DND-41 (cell line): Measurements from ENCODE around the gene NME7.

Experiments
- ATAC-seq: fragments of 200-7000 bp; cut with Tn5 transposase; 3 replicates; pipeline ENCODE4 v1.9.1; 2021; ENCODE audit warnings: low read depth; ENCODE audit not compliant: insufficient read depth
- DNase-seq: peaks from one replicate; pipeline ENCODE4 v3.0.0-alpha.2; 2020
- H2AFZ ChIP-seq: 2 replicates; pipeline ENCODE4 v1.6.0; 2012; ENCODE audit warnings: low read depth, low read length
- H3K27ac ChIP-seq: 2 replicates; pipeline ENCODE4 v1.5.1; 2012; ENCODE audit warnings: low read length, inconsistent platforms
- H3K27me3 ChIP-seq: fragments of 200-600 bp; sonication (generic); 2 replicates; pipeline ENCODE4 v1.6.0; 2012; ENCODE audit warnings: low read length, mild to moderate bottlenecking, inconsistent platforms; ENCODE audit not compliant: insufficient read depth, poor library complexity
- H3K36me3 ChIP-seq: 2 replicates; pipeline ENCODE4 v1.5.1; 2012; ENCODE audit warnings: low read length, inconsistent platforms; ENCODE audit not compliant: insufficient read depth
- H3K4me1 ChIP-seq: 2 replicates; pipeline ENCODE4 v1.5.1; 2012; ENCODE audit warnings: mild to moderate bottlenecking, low read length; ENCODE audit not compliant: insufficient read depth
- H3K4me2 ChIP-seq: 2 replicates; pipeline ENCODE4 v1.6.0; 2012; ENCODE audit warnings: mild to moderate bottlenecking, moderate library complexity, low read length, inconsistent platforms; ENCODE audit not compliant: insufficient read depth
- H3K4me3 ChIP-seq, 2 experiments: fragments of 200-600 bp in 1 of 2; shearing (Covaris generic) in 1 of 2; 2 replicates each; pipeline ENCODE4 v1.5.1; 2012 to 2016; ENCODE audit warnings: inconsistent platforms in 2 of 2, low read length in 2 of 2, mild to moderate bottlenecking in 2 of 2, low read depth in 1 of 2, moderate library complexity in 1 of 2
- H3K79me2 ChIP-seq: 2 replicates; pipeline ENCODE4 v1.6.0; 2012; ENCODE audit warnings: low read length, inconsistent platforms; ENCODE audit not compliant: insufficient read depth
- H3K9ac ChIP-seq: 2 replicates; pipeline ENCODE4 v1.6.0; 2012; ENCODE audit warnings: low read depth, mild to moderate bottlenecking, inconsistent platforms, low read length, moderate library complexity
- H3K9me3 ChIP-seq: 2 replicates; pipeline ENCODE4 v1.5.1; 2012; ENCODE audit warnings: low read length, moderate library complexity, mild to moderate bottlenecking, inconsistent platforms; ENCODE audit not compliant: insufficient read depth, severe bottlenecking
- H4K20me1 ChIP-seq: 2 replicates; pipeline ENCODE4 v1.6.0; 2012; ENCODE audit warnings: low read length; ENCODE audit not compliant: insufficient read depth
- EZH2 ChIP-seq: IDR thresholded peaks from 3 replicates; pipeline ENCODE4 v1.6.1; 2012; ENCODE audit warnings: borderline replicate concordance, low read depth, mild to moderate bottlenecking, moderate library complexity, low read length, inconsistent platforms; ENCODE audit not compliant: severe bottlenecking
- TF ChIP-seq, protein P1 (sequence below): IDR thresholded peaks from 2 replicates; pipeline ENCODE4 v1.5.1; 2012; ENCODE audit warnings: borderline replicate concordance, low read length, moderate library complexity, mild to moderate bottlenecking; ENCODE audit not compliant: poor library complexity, severe bottlenecking; ENCODE audit errors: extremely low read depth

Gene NME7

DNA sequence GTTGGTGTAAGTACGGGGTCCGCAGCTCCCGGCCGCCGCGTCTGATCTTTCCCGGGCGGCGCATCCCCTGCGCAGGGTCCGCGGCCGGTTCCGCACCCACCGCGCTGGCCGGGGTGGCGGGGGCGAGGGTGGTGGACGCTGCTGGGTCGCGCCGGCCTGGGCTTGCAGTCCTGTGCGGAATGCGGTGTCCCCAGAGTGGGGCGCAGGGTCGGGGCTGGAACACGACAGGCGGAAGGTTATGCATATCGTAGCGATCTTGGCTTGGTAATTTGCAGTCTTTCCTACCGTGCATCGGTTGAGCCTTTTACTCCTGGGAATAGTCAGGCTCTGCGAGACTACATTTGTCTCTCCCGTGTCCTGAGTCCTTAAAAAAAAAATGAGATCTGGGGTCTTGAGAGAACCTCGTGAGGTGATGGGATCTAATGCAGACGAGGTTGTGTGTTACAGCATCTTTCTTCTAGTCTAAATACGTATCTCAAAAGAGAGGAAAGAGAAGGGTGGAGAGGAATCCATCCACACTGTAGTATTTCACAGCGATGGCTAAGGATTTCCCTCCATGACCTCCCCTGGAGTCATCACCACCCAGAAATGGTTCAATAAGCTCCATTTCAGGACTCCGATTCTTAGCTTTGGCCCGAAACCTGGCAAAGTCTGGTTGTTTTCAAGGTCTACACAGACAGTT lies 260.5 kb downstream of the NME7 start:
- Histone ChIP-seq H2AFZ (peak overlapping the region; percentile 81), H3K27me3 (peaks cover 27% of the 10 kb centered on the region), H3K4me3 (peak overlapping the region; percentile 62 to 76), H3K9me3 (no peaks in the 10 kb centered on the region), H3K36me3 (no peaks in the 10 kb centered on the region), H4K20me1 (no peaks in the 10 kb centered on the region), H3K9ac (peak overlapping the region; percentile 79), H3K27ac (peak overlapping the region; percentile 73), H3K79me2 (peaks cover 15% of the 10 kb centered on the region), H3K4me1 (peaks cover 47% of the 10 kb centered on the region), H3K4me2 (peak overlapping the region; percentile 84)
- ATAC-seq (peak; percentile 8), DNase-seq (peak; percentile 30)
- TF ChIP-seq, protein P1, sequence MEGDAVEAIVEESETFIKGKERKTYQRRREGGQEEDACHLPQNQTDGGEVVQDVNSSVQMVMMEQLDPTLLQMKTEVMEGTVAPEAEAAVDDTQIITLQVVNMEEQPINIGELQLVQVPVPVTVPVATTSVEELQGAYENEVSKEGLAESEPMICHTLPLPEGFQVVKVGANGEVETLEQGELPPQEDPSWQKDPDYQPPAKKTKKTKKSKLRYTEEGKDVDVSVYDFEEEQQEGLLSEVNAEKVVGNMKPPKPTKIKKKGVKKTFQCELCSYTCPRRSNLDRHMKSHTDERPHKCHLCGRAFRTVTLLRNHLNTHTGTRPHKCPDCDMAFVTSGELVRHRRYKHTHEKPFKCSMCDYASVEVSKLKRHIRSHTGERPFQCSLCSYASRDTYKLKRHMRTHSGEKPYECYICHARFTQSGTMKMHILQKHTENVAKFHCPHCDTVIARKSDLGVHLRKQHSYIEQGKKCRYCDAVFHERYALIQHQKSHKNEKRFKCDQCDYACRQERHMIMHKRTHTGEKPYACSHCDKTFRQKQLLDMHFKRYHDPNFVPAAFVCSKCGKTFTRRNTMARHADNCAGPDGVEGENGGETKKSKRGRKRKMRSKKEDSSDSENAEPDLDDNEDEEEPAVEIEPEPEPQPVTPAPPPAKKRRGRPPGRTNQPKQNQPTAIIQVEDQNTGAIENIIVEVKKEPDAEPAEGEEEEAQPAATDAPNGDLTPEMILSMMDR = no peak
- peak; percentile 49 for TF ChIP-seq EZH2

DNA sequence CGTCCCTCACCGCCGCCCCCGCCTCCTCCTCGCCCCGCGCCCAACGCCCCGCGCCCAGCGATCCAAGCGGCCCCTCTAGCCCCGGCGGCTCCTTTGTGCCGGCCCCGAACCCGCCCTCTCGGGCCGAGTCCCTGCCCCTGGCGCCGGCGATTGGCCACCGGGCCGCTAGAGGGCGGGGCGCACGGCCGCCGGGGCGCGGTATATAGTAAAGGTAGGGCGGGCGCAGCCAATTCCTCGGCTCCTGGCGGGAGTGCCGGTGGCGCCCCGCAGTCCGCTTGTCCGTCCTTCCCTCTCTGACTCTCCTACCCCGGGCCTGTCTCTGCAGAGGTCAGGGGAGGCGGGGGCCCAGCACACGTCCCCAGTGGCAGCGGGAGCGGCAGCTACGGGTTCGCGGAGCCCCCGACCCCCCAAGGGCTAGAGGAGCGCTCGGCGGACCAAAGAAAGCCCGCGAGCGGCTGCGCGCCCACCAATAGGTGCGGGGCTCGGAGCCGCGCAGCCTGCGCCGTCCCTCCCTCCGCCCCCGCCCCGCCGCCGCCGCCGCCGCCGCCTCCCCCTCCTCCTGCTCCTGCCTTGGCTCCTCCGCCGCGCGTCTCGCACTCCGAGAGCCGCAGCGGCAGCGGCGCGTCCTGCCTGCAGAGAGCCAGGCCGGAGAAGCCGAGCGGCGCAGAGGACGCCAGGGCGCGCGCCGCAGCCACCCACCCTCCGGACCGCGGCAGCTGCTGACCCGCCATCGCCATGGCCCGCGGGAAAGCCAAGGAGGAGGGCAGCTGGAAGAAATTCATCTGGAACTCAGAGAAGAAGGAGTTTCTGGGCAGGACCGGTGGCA lies 261.3 kb downstream of the NME7 start, which contains the start of gene ATP1B1:
Gene ATP1B1, plus strand, starts transcription at position 596 of the 826 bp plus-strand sequence. Its CDS starts 140 bp downstream, at position 736.
- peaks cover 15% of the 10 kb centered on the region for H3K79me2 ChIP-seq
- H2AFZ ChIP-seq = peak within 1 kb of the TSS; percentile 84
- H3K4me1 ChIP-seq = peaks cover 47% of the 10 kb centered on the region
- H3K9me3 ChIP-seq = no peaks in the 10 kb centered on the region
- peak within 1 kb of the TSS; percentile 73 for H3K27ac ChIP-seq
- peak within 1 kb of the TSS; percentile 62 to 76 for H3K4me3 ChIP-seq
- peak; percentile 88 for ATAC-seq
- DNase-seq = peak; percentile 84
- no peak for TF ChIP-seq EZH2
- TF ChIP-seq, protein P1 = peak; percentile 42
- peak within 1 kb of the TSS; percentile 79 for H3K9ac ChIP-seq
- H4K20me1 ChIP-seq = no peaks in the 10 kb centered on the region
- no peaks in the 10 kb centered on the region for H3K36me3 ChIP-seq
- peak within 1 kb of the TSS; percentile 84 for H3K4me2 ChIP-seq
- H3K27me3 ChIP-seq = peaks cover 29% of the 10 kb centered on the region

DNA sequence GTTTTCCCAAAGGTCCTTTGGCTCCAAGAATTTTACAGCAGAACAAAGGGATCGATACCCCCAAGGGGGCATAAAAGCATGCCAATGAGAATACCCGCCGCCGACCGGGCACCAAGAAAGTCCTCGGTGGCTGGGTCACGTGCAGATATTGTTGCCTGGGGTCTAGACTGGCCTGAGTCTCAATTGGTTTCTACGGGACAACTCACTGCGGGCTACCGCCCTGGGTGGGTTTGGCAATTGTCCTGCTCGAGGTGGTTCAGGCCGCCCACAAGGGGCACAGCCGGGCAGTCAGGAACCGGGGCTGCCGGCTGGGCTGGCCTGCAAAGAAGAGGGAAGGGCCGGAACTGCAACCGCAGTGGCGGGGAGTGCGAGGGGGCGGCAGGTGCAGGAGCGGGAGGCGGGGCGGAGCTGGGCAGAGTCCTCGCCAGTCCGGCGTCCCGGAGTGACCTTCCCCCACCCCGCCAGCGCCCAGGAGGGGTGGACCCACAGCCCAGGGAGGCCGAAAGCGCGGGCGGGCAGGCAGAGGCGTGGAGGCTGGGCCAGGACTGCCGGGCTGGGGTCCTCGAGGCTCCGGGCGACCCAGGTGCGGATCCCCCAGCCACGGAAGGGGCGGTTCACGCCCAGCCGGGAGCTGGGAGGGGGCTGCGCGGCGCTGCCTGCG lies 262.0 kb downstream of the NME7 start:
- Histone ChIP-seq H3K4me3 (peak overlapping the region; percentile 56 to 76), H3K79me2 (peaks cover 15% of the 10 kb centered on the region), H4K20me1 (no peaks in the 10 kb centered on the region), H3K4me2 (peak overlapping the region; percentile 84), H3K27me3 (peaks cover 32% of the 10 kb centered on the region), H3K9ac (peak overlapping the region; percentile 79), H3K9me3 (no peaks in the 10 kb centered on the region), H3K4me1 (peaks cover 47% of the 10 kb centered on the region), H2AFZ (peak overlapping the region; percentile 84), H3K27ac (peak overlapping the region; percentile 41; the same call in 1 of the 2 replicates), H3K36me3 (no peaks in the 10 kb centered on the region)
- TF ChIP-seq EZH2 = no peak
- TF ChIP-seq, protein P1 = no peak
- ATAC-seq = peak; percentile 18
- peak; percentile 48 for DNase-seq
